Activated T-helper 1 cell treated with anti-CD3 and anti-CD28 coated beads, Interleukin-12 subunit alpha, Interleukin-12 subunit beta, Interleukin-2, Interleukin-4 antibody, amounts not matched to agents 30 ng/mL and 10 ng/mL and 1 ng/mL, durations not matched to agents 14 hours and 24 hours and 36 hours (primary cell): ENCODE data around the gene SLC5A10. TPM values are rescaled to one million over a fixed set of nuclear protein-coding genes. Genes with fewer than 3 reads are reported as not detected.
"Not testable (repeated sequence)": the region's sequence is repeated elsewhere in the genome, so short reads cannot be mapped to it uniquely, and the experiment has no call there.

Experiments
- DNase-seq: peaks from one replicate; pipeline ENCODE4 v3.0.0; 2021; ENCODE audit warnings: low spot score
- H3K27ac Mint-ChIP-seq: one replicate; pipeline ENCODE4 v1.8.0; 2021; ENCODE audit warnings: mild to moderate bottlenecking, mixed read lengths
- H3K27me3 Mint-ChIP-seq: one replicate; pipeline ENCODE4 v1.8.0; 2022; ENCODE audit warnings: mild to moderate bottlenecking, moderate library complexity, mixed read lengths; ENCODE audit not compliant: insufficient read depth
- H3K36me3 Mint-ChIP-seq: one replicate; pipeline ENCODE4 v1.8.0; 2021; ENCODE audit warnings: low read depth, mixed read lengths
- H3K4me1 Mint-ChIP-seq: one replicate; pipeline ENCODE4 v1.8.0; 2021; ENCODE audit warnings: low read depth, mixed read lengths
- H3K4me3 Mint-ChIP-seq: one replicate; pipeline ENCODE4 v1.8.0; 2021; ENCODE audit warnings: mild to moderate bottlenecking, moderate library complexity, mixed read lengths
- H3K9me3 Mint-ChIP-seq: one replicate; pipeline ENCODE4 v1.8.0; 2021; ENCODE audit warnings: mixed read lengths
- intact Hi-C: fragments of 100-400 bp; cut with micrococcal nuclease; formaldehyde crosslinking; loops from one replicate; pipeline ENCODE4 v1.15.1; 2024
- total RNA-seq: library from RNA; stranded (reverse); gene quantifications from 2 replicates; pipeline ENCODE4 v1.2.3, GENCODE V29; 2022

SLC5A10 gene
- not detected in 2 replicates for total RNA-seq

GRCh38 chr17:18951941-18952842 is at the start of gene SLC5A10:
Gene SLC5A10, plus strand, starts transcription at chr17:18952165. Its CDS starts 41 bp downstream, at chr17:18952206.
- H3K4me3 Mint-ChIP-seq = no peak within 1 kb of the TSS
- intact Hi-C loops = no loop called here
- no peaks in the 10 kb centered on the region for H3K36me3 Mint-ChIP-seq
- no peak within 1 kb of the TSS for H3K27ac Mint-ChIP-seq
- peaks cover 12% of the 10 kb centered on the region for H3K27me3 Mint-ChIP-seq
- H3K4me1 Mint-ChIP-seq = peaks cover 17% of the 10 kb centered on the region
- no peak for DNase-seq
- no peaks in the 10 kb centered on the region for H3K9me3 Mint-ChIP-seq

GRCh38 chr17:18904482-18904881 is 47.5 kb upstream of the SLC5A10 start:
- DNase-seq = no peak
- peaks cover 27% of the 10 kb centered on the region for H3K4me1 Mint-ChIP-seq
- H3K4me3 Mint-ChIP-seq = no peak overlapping the region
- H3K9me3 Mint-ChIP-seq = no peaks in the 10 kb centered on the region
- intact Hi-C loops = no loop called here
- no peak overlapping the region for H3K27ac Mint-ChIP-seq
- H3K27me3 Mint-ChIP-seq = no peaks in the 10 kb centered on the region
- peaks cover 35% of the 10 kb centered on the region for H3K36me3 Mint-ChIP-seq

GRCh38 chr17:18905226-18905625 is 46.7 kb upstream of the SLC5A10 start:
- Mint-ChIP-seq H3K36me3 (peaks cover 33% of the 10 kb centered on the region), H3K4me3 (no peak overlapping the region), H3K9me3 (no peaks in the 10 kb centered on the region), H3K27ac (no peak overlapping the region), H3K27me3 (no peaks in the 10 kb centered on the region), H3K4me1 (peaks cover 24% of the 10 kb centered on the region)
- intact Hi-C loops = no loop called here
- DNase-seq = no peak

GRCh38 chr17:18910326-18910725 is 41.6 kb upstream of the SLC5A10 start:
- H3K36me3 Mint-ChIP-seq = peaks cover 43% of the 10 kb centered on the region
- H3K27ac Mint-ChIP-seq = no peak overlapping the region
- no peak for DNase-seq
- no peak overlapping the region for H3K4me3 Mint-ChIP-seq
- no peaks in the 10 kb centered on the region for H3K27me3 Mint-ChIP-seq
- no peaks in the 10 kb centered on the region for H3K9me3 Mint-ChIP-seq
- intact Hi-C loops = no loop called here
- H3K4me1 Mint-ChIP-seq = peaks cover 2% of the 10 kb centered on the region

GRCh38 chr17:18910881-18911280 is 41.1 kb upstream of the SLC5A10 start:
- Mint-ChIP-seq H3K27me3 (no peaks in the 10 kb centered on the region), H3K4me1 (peaks cover 5% of the 10 kb centered on the region), H3K9me3 (no peaks in the 10 kb centered on the region), H3K36me3 (peaks cover 45% of the 10 kb centered on the region), H3K4me3 (no peak overlapping the region), H3K27ac (no peak overlapping the region)
- no peak for DNase-seq
- intact Hi-C loops = no loop called here

- Mint-ChIP-seq H3K9me3 (no peaks in the 10 kb centered on the region), H3K4me3 (no peak overlapping the region), H3K36me3 (peaks cover 51% of the 10 kb centered on the region), H3K27me3 (no peaks in the 10 kb centered on the region), H3K27ac (peak overlapping the region; percentile 27), H3K4me1 (peaks cover 43% of the 10 kb centered on the region)
- no peak for DNase-seq
- intact Hi-C loops = no loop called here
These were observed 35.0 kb upstream of the SLC5A10 start for GRCh38 chr17:18916816-18917500.

GRCh38 chr17:18917506-18918032 is 34.4 kb upstream of the SLC5A10 start:
- no peaks in the 10 kb centered on the region for H3K9me3 Mint-ChIP-seq
- peak overlapping the region; percentile 18 for H3K27ac Mint-ChIP-seq
- intact Hi-C loops = no loop called here
- peaks cover 48% of the 10 kb centered on the region for H3K4me1 Mint-ChIP-seq
- no peaks in the 10 kb centered on the region for H3K27me3 Mint-ChIP-seq
- no peak for DNase-seq
- H3K36me3 Mint-ChIP-seq = peaks cover 49% of the 10 kb centered on the region
- no peak overlapping the region for H3K4me3 Mint-ChIP-seq

GRCh38 chr17:18919963-18920362 is 32.0 kb upstream of the SLC5A10 start:
- peaks cover 42% of the 10 kb centered on the region for H3K36me3 Mint-ChIP-seq
- intact Hi-C loops = loop anchor here (5.0 kb wide), 2 partner anchors 42 to 738 kb away; partner anchors contain the start of gene ALKBH5

GRCh38 chr17:18920911-18921441 is 31.0 kb upstream of the SLC5A10 start:
- no peaks in the 10 kb centered on the region for H3K9me3 Mint-ChIP-seq
- no peaks in the 10 kb centered on the region for H3K27me3 Mint-ChIP-seq
- H3K27ac Mint-ChIP-seq = peak overlapping the region; percentile 97
- DNase-seq = no peak
- peaks cover 40% of the 10 kb centered on the region for H3K36me3 Mint-ChIP-seq
- peak overlapping the region; percentile 32 for H3K4me3 Mint-ChIP-seq
- H3K4me1 Mint-ChIP-seq = peaks cover 56% of the 10 kb centered on the region
- intact Hi-C loops = loop anchor here (5.0 kb wide), 2 partner anchors 41 to 739 kb away; partner anchors contain the start of gene ALKBH5

More at GRCh38 chr17:18919963-18920362, 32.0 kb upstream of the SLC5A10 start:
- Mint-ChIP-seq H3K27me3 (no peaks in the 10 kb centered on the region), H3K4me3 (no peak overlapping the region), H3K9me3 (no peaks in the 10 kb centered on the region), H3K4me1 (peaks cover 54% of the 10 kb centered on the region), H3K27ac (no peak overlapping the region)
- no peak for DNase-seq

- Mint-ChIP-seq H3K9me3 (no peaks in the 10 kb centered on the region), H3K36me3 (peaks cover 36% of the 10 kb centered on the region), H3K4me1 (peaks cover 56% of the 10 kb centered on the region), H3K27me3 (no peaks in the 10 kb centered on the region), H3K27ac (peak overlapping the region; percentile 97), H3K4me3 (peak overlapping the region; percentile 32)
- intact Hi-C loops = loop anchor here (5.0 kb wide), 2 partner anchors 41 to 739 kb away; partner anchors contain the start of gene ALKBH5
- no peak for DNase-seq
These were observed 30.5 kb upstream of the SLC5A10 start for GRCh38 chr17:18921485-18921884.

GRCh38 chr17:18921912-18922451 is 30.0 kb upstream of the SLC5A10 start:
- DNase-seq = no peak
- peaks cover 31% of the 10 kb centered on the region for H3K36me3 Mint-ChIP-seq
- peak overlapping the region; percentile 97 for H3K27ac Mint-ChIP-seq
- no peaks in the 10 kb centered on the region for H3K27me3 Mint-ChIP-seq
- intact Hi-C loops = loop anchor here (1.0 to 5.0 kb wide), 4 partner anchors 21 to 740 kb away; partner anchors contain the start of gene ALKBH5
- H3K4me3 Mint-ChIP-seq = peak overlapping the region; percentile 75
- peaks cover 52% of the 10 kb centered on the region for H3K4me1 Mint-ChIP-seq
- no peaks in the 10 kb centered on the region for H3K9me3 Mint-ChIP-seq

GRCh38 chr17:18922596-18922995 is 29.4 kb upstream of the SLC5A10 start:
- not testable (repeated sequence) for DNase-seq, H3K27me3 Mint-ChIP-seq, H3K9me3 Mint-ChIP-seq, H3K4me3 Mint-ChIP-seq
- Mint-ChIP-seq H3K4me1 (peaks cover 50% of the 10 kb centered on the region), H3K27ac (peak overlapping the region; percentile 97), H3K36me3 (peaks cover 28% of the 10 kb centered on the region)
- intact Hi-C loops = loop anchor here (1.0 to 5.0 kb wide), 4 partner anchors 21 to 740 kb away; partner anchors contain the start of gene ALKBH5
